T follicular helper cell (primary cell): Measurements from ENCODE around the gene EIF1B.
"Not testable (repeated sequence)": the region's sequence is repeated elsewhere in the genome, so short reads cannot be mapped to it uniquely, and the experiment has no call there.

Source experiments
- DNase-seq: peaks from one replicate; pipeline ENCODE4 v3.0.0-alpha.2; 2020; ENCODE audit warnings: low read depth
- total RNA-seq, 2 experiments: gene quantifications; one replicate each; lab custom pipeline; 2026; lab: John Stamatoyannopoulos, UW

The EIF1B gene
- total RNA-seq: 22.4 to 26.9 reads per million in 2 experiments

DNA sequence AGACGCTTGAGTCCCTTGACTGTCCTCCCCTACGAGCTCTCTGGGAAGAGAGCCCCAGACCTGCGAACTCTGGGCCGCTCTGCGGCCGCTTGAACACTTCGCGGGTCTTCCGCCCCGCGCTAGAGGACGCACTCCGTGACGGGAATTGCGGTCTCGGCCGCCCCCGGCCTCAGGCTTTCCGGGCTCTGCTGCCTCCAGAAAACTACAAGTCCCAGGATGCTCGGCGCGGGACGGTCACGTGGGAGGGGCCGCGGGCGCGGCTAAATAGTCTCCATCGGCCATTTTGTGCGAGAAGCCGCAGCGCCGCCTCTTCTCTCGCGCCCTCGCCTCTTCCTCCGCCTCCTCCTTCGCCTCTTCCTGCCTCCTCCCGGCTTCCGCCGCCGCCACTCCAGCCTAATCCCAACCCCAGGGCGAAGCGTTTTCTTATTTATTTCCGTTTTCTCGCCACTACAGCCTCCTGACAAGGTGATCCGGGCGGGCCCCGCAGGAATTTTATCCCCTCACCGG is at the start of gene EIF1B:
Gene EIF1B, plus strand, starts transcription at position 290 of the 507 bp plus-strand sequence. CDS start 235 bp downstream, outside the sequence.
- peak; percentile 98 for DNase-seq

DNA sequence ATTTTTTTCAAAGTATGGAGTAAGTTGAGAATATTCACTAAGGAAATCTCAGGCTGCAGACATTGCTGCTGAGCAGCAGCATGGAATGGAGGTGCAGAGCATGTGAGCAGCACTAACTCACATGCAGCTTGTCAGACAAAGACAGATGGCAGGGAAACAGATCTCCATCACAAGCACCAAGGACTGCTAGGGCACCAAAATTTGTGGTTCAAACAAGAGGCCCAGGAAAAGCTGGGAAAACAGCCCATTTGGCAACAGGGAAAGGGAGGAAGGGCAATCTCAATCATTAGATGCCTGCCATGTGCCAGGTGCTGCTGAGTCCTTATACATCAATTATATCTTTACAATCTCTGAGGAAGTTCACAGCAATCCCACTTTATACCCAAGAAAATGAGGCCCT is 47.2 kb upstream of the EIF1B start:
- no peak for DNase-seq

DNA sequence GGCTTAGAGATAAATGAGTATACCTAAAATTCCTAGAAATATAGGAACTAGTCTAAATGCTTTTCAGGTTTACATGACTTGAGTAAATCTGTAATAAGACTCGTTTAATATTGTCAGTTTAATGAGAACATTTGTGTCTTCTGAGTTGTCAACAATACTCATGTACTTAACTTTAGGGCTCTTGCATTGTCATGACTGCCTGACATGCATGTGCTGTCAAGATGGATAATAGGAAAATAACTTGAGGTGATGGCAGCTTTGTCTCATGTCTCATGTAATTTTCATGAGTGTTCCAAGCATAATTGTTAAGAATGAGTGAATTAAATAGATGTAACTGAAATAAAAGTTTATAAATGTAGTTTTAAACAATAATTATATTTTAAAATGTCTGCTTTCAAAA is 45.1 kb upstream of the EIF1B start:
- DNase-seq: no peak

DNA sequence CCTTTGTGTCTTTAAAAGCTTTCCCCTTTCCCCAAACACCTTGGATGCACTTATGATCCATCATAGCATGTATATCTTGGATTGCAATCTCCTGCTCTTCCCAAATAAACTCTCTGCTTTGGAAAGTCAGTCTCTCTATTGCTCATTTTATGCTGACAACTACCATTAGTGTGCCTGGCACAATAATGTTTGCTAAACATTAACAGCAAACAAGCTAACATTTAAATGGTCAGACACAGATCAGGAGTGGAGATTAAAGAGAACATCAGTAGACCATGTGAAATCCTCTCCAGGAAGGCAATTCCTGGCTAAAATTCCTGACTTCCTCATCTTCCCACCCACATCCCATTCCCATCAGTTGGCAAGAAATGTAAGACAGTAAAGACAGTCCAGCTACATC is 44.3 kb upstream of the EIF1B start:
- DNase-seq: no peak

DNA sequence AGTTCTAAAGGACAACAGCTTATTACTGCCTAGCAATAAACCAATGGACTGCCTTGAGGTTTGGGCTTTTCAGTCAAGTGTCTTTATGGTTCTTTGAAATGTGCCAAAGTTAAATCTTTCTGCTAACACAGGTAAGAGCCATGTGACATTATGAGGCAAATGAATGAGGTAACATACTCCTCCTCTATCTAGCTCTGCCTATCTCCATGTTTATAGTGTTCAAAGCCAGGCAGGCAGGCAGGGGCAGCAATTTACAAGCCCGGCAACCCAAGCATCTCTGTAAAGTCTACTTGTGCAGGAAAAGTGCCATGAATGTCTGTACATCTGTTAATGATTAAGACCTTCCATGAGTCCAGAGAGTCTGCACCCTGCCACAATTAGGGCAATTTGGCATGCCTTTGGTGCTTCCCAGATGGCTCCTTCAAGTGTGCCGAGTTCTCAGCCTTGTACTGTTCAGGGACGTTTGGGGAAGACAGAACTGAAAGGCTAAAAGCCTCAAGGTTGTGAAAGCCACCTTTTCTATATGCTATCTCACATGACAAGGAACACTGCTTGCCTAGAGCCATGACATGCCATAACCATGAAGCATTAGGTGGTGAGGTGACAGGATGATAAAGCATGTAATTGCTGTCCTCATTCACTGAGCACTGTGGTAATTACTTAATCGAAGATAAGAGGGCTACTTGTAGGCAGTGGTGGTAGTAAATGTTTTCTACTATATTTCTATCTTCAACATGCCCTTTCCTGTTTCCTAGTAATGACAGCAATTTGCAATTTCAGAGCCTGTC is 41.4 kb upstream of the EIF1B start:
- DNase-seq: no peak

DNA sequence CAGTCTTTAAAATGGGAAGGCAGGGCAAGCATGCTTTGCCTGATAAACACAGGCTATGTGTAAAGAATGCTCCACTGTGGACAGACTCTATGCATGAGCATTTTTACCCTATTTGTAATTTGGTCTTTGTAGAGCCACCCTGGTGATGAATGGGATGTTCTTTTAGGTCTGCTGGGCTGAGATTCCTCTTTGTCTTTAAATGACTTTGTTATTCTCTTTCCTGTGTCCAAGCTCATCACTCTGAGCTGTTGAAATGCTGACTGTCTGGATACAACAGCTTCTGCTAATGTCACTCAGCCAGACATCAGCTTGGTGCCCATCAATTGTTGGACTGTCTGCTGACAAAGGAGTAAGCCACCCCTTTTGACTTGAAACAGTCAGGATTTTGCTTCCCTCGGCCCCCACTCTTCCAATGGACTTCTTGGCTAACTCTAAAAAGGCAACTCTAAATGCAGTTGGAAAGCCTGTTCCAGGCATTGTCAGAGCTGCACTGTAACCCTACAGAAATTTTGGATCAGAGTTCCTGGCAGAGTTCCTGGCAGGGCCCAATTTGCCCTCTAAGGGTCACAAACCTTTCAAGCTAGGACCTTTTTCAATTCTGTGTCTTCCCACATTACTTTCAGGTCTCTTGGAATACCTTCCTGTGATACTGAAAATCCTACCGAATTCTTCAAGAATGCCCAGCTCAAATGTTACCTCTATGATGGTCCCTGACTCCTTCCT is 40.5 kb upstream of the EIF1B start:
- DNase-seq: no peak

DNA sequence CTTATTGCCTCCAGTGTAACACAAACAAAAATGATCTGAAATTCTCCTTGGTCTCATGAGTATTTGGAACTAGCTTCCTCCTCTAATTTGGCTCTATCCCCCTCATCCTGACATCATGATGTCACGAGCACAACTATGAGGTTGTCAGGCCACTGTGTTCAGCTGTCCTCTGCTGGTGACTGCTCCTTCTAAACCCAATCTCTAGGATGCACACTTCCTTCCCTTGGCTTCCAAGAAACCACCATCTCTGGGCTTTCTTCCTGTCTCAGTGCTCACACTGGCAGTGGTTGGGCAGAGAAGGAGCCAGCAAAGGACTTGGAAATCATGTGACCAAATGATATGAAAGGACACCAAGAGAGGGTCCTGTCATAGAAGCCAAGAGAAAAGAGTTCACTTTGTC is 30.7 kb upstream of the EIF1B start:
- DNase-seq: no peak

DNA sequence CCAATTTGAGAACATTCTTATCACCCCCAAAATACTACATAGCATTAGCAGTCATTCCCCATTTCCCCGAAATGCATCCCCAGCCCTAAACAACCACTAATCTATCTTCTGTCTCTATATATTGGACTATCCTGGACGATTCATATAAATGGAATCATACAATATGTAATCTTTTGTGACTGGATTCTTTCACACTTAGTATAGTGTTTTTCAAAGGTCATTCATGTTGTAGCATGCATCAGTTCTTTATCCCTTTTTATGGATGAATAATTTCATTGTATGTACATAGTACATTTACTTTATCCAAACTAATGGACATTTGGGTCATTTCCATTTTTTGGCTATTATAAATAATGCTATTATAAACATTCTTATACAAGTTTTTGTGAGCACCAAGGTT is 27.5 kb upstream of the EIF1B start:
- DNase-seq: no peak

DNA sequence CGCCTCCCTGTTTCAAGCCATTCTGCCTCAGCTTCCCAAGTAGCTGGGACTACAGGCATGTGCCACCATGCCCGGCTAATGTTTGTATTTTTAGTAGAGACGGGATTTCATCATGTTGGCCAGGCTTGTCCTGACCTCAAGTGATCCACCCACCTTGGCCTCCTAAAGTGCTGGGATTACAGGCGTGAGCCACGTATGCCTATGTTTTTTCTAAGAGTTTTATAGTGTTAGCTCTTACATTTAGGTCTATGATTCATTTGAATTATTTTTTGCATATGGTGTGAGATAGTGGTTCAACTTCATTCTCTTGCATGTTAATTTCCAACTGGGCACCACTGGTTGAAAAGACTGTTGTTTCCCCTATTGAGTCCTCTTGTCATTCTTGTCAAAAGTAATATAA is 26.4 kb upstream of the EIF1B start:
- DNase-seq: not testable (repeated sequence)

DNA sequence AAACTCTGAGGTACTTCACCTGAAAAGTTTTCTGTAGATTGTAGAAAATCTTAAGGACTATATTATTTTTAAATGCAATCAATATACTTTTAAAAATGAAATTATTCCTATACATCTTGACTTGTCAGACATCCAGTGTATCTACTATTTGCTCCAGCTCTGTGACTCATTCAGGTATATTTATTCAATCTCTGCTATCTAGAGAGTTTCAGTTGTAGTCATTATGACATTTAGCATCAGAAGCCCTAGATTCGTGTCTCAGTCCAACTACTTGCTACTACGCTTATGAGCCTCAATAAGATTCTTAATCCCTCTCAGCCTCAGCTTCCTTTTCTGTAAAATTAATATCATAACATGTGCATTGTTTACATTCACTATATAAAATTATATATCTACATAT is 22.3 kb upstream of the EIF1B start:
- no peak for DNase-seq

DNA sequence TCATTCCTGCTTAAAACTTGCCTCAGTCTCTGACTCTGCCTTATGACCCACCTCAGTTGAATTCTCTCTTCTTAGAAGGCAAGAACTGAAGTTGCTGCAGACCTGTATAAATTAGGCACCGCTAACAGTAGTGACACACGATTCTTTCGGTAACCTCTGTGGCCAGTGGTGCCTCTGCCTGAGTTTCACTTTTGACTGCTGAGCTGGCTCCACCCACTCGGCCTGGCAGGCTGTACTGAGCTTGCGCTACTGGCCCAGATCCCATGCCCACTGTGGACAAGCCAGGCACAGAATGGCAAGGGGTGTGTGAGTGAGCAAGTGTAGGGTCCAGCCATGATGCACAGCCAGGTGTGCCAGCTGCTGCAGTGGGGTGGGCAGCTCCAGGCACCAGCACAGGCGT is 19.1 kb upstream of the EIF1B start:
- DNase-seq: no peak

DNA sequence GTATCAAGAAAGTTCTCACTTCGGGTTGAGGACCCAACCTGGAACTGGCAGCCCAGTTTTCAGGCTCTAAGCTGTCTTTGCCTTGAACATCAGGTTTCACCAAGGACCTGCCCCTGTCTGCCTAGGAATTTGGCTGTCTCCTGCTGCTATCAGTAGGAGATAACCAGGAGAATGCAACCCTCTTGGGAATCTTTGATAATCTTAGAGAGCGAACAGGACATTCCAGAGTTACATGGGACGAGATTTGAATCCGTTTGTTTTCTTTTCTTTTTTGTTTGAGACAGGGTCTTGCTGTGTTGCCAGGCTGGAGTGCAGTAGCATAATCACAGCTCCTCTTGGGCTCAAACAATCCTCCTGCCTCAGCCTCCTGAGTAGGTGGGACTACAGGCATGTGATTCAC is 18.0 kb upstream of the EIF1B start:
- no peak for DNase-seq

DNA sequence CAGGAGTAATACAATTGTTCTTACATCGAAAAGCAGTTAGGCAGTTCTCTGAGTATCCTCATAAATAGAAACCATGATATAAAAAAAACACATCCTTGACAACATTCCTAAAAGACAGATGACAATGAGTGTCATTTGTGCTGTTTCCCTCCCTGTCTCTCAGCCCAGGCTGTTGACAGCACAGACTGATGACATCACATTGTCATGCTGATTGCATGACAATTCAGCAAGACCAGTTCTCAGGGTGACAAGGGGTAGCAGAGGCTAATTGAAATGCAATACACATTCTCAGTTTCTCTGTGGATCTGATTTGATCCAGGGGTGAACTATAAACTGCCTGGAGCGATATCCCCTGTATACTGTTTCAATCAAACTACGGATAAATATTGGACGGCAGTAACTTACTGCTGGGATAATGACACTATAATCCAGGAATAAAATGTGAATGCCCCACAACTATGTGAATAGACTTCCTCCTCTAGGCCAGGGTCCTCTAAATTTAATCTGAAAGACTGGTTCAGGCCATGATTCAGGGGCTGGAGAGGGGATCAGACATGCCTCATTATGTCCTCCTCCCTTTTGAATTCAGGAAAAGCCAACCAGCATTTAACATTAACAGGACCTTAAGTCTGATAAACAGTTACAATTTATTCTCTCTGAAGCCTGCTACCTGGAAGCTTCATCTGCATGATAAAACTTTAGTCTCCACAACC is 16.7 kb upstream of the EIF1B start:
- no peak for DNase-seq

DNA sequence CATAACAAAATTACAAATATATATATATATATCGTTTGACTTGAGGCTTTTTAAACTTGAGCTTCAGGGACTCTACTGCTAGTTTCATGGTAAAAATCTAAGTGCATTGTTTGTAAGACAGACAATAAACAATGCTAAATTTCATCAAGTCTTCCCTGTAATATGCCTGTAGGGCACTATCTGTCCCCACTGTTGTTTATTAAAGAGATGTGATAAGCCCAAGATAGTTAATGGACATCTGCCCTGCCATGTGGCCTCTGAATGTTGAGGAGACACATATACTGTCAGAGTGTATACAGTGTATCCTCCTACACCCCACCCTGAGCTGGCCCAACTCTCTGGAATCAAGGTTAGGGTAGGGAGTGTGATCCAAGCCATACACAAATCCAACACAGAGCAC is 15.1 kb upstream of the EIF1B start:
- no peak for DNase-seq

DNA sequence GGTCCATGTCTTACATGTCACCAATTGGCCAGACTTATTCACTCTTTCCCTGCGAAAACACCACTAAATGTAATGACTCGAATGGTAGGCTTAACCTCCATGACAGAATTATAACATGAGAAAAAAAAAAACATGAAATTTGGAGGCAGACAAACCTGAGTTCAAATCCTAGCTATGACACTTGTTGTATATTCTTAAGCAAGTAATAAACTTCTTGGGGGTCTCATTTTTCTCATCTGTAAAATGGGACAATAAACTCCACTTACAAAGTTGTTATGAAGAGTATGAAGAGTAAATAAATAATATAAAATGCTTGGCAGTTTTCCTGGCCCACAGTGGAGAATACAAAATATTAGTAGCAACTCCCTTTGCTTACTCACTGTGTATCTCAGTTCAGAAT is 11.4 kb upstream of the EIF1B start:
- DNase-seq: no peak

DNA sequence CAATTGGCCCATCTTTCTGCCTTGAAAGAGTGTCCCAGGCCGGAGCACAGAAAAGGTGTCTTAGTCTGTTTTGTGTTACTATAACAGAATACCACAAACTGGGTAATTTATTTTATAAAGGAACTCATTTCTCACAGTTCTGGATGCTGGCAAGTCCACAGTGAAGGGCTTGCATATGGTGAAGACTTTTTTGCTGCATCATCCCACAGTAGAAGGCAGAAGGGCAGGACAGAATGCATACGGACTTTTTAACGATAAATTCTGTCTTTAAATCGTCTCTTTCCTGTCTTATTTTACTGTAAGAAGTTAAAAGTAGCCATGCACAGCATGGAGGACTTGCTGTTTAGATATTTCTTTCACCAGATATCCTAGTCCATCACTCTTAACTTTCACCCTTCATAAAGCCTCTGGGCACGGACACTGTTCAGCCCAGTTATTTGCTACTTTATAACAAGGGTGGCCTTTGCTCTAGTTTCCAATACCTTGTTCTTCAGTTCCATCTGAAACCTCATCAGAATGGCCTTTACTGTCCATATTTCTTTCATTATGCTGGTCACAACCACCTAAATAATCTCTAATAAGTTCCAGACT is 10.3 kb upstream of the EIF1B start:
- DNase-seq: no peak

DNA sequence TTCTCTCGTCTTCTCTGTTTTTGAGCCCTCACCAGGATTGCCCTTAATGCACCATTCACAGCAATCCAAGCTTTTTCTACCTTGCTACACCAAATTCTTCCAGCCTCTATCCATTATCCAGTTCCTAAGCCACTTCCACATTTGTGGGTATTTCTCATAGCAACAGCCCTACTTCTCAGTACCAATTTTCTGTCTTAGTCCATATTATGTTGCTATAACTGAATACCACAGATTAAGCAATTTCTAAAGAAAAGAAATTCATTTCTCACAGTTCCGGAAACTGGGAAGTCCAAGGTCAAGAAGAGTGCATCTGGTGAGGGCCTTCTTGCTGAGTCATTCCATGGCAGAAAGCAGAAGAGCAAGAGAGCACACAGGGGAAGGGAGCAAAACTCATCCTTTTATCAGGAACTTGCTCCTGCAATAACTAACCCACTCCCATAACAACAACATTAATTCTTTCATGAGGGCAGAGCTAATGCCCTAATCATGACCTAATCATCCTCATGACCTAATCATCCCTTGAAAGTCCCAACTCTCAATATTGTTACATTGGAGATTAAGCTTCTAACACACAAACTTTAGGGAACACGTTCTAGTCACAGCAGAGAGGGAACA is 9.7 kb upstream of the EIF1B start:
- no peak for DNase-seq

DNA sequence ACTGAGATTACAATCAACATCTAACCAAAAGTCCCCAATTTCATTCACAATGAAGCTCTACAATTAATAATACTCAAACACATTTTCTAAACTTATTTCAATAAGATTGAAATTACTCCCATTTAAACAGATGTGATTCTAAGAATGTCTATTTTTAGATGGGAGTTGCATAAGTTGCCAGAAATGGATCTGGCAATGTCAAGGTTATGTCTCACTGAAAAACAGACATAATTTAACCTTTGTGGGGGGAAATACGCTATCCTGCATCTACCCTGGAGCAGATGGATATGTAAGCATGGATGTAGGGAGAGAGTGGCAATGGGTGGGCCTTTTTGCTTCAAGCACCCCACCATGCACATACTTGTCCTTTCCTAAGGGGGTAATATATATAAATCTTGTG is 6.7 kb upstream of the EIF1B start:
- no peak for DNase-seq

DNA sequence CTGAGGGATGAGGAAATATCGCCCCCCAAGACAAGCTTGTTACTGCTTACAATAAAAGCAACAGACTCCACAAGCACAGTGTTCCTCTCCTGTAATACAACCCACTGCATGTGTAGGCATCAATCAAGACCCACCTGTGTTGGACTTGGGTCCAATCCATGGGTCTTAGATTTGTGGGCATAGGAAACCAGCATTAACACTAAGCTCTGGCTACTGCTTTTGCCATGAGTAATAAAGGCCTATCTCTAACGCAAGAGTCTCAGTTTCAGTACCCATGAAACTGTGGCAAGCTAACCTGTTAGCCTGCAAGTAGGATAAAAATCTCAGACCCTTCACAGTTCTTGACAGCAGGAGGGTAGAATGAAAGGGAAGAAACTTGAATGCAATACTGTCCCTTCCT is 5.2 kb upstream of the EIF1B start:
- DNase-seq: no peak

DNA sequence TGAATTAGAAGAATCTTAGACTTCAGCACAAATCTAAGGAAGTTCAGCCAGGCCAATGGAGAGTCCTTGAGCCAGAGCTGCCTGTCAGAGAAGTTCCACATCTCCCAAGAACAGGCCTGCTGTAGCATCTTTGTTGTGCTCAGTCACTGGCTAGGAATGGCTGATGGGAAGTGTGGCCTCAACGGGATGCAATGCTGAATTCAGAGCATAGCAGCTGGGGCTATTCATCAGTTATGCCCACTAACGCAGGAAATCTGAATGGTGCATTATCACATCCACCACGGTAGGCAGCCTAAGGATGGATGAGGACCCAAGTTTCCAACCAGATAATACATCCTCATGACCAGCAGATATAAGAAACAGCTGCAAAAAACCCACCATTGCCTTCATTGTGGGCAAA is 3.2 kb upstream of the EIF1B start:
- no peak for DNase-seq

DNA sequence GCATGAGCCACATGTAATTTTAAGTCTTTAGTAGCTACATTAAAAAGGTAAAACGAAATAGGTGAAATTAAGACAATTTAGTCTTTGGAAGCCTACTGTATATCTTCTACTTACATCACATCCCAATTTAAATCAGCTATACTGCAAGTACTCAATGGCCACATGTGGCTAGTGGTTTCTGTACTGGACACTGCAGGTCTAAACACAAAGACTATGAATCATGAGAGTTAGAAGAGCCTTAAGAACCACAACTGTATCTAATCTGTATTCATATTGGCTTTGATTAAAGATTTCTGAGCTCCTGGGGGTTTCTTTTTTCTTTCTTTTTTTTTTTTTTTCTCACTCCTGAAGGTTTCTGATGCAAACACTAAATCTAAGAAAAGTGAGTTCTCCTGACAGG is 2.3 kb upstream of the EIF1B start:
- no peak for DNase-seq
